ENCODE measurements around the gene OVOL2. TPM values are rescaled to one million over a fixed set of nuclear protein-coding genes. Genes with fewer than 3 reads are reported as not detected.
A peak's percentile ranks its signal among the peaks of the same experiment; 100 is the strongest.

Gene OVOL2
- total and polyA plus RNA-seq, 10 of the 15 experiments (the other 5 are each of a cell fraction or from before 2014, with no cell fraction given), result not detected

DNA sequence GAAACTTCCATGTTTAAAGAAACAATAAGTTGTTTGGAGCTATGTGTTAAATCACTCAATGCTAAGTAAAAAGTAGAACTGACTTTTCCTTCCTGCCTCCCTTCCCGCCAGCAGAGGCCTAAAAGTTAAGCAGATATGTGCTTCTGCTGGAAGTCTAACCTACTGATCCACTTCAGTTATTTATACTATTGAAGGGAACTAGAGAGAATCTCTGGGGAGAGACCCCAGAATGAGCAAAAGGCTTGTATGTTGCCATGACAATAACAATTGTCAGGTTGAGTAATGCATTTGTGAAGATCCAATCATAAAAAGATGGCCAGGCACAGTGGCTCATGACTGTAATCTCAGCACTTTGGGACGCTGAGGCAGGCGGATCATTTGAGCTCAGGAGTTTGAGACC is 64.2 kb downstream of the OVOL2 start:
- TF ChIP-seq, protein P1, sequence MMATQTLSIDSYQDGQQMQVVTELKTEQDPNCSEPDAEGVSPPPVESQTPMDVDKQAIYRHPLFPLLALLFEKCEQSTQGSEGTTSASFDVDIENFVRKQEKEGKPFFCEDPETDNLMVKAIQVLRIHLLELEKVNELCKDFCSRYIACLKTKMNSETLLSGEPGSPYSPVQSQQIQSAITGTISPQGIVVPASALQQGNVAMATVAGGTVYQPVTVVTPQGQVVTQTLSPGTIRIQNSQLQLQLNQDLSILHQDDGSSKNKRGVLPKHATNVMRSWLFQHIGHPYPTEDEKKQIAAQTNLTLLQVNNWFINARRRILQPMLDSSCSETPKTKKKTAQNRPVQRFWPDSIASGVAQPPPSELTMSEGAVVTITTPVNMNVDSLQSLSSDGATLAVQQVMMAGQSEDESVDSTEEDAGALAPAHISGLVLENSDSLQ (IDR thresholded peaks at IDR 0.05), result peak; percentile 21; the same call in 1 of the 2 replicates
- no peak for TF ChIP-seq TCF7 (IDR thresholded peaks at IDR 0.05; ENCODE audit: borderline replicate concordance)
- TF ChIP-seq HDAC2 (IDR thresholded peaks at IDR 0.05), result no peak
- SMC1A ChIA-PET (ENCODE audit: uncharacterized antibody, unreplicated experiment), result interaction anchor here (1.1 to 2.3 kb wide), 10 partner anchors 10 to 488 kb away, joined by 3 to 12 read pairs (median 4); no protein-coding TSS in a partner anchor
- H3K4me2 ChIP-seq (ENCODE audit: control insufficient read depth, insufficient read depth), result no peak overlapping the region
- RAD21 ChIA-PET (ENCODE audit: unreplicated experiment), result interaction anchor here (0.9 to 2.0 kb wide), 5 partner anchors 10 to 488 kb away, joined by 3 to 9 read pairs (median 5); partner anchors contain the start of gene SNX5
- CTCF ChIA-PET, result interaction anchor here (1.0 to 7.3 kb wide), 8 partner anchors 8 to 488 kb away, joined by 3 to 45 read pairs (median 6); no protein-coding TSS in a partner anchor
- in situ Hi-C loops (cut with MboI), result no loop called here
- POLR2A ChIA-PET, result interaction anchor here (0.6 to 1.0 kb wide), 2 partner anchors 312 to 345 kb away, joined by 3 read pairs; no protein-coding TSS in a partner anchor
- FAIRE-seq (no peak), DNase-seq (ENCODE audit: low read depth, low spot score) (no peak), ATAC-seq (no peak)
- 72% methylated on average over 3 of the region's 3 CpGs for whole genome bisulfite sequencing (ENCODE audit: insufficient coverage, insufficient replicate concordance, low lambda C conversion rate, missing lambda C conversion rate)
- no peaks in the 10 kb centered on the region for H3K27me3 ChIP-seq (replicated peaks in 1 of 2; ENCODE audit: control insufficient read depth in 2 of 2, insufficient read depth in 2 of 2, low read length in 1 of 2)
- H3K79me2 ChIP-seq (ENCODE audit: control insufficient read depth, insufficient read depth, low read length), result no peaks in the 10 kb centered on the region
- H3K9me3 ChIP-seq (replicated peaks; ENCODE audit: control insufficient read depth, insufficient read depth, low read length), result no peaks in the 10 kb centered on the region
- H3K4me1 ChIP-seq (ENCODE audit: control insufficient read depth, insufficient read depth, low read length), result peaks cover 21% of the 10 kb centered on the region
- BruUV-seq (replicated peaks), result no TSS peak
- H3K27ac ChIP-seq (ENCODE audit: control insufficient read depth, insufficient read depth), result peak overlapping the region; percentile 41
- H2AFZ ChIP-seq (ENCODE audit: control insufficient read depth, low read depth, low read length), result no peak overlapping the region
- H4K20me1 ChIP-seq (ENCODE audit: control insufficient read depth, insufficient read depth), result no peaks in the 10 kb centered on the region
- H3K36me3 ChIP-seq (ENCODE audit: control insufficient read depth in 2 of 2, insufficient read depth in 2 of 2, low read length in 1 of 2), result peaks cover 0 to 7% of the 10 kb centered on the region in 2 experiments; a peak in 1 of 4 replicates
- no peak overlapping the region for H3K4me3 ChIP-seq
- intact Hi-C loops (cut with micrococcal nuclease; ENCODE audit: unreplicated experiment), result loop anchor here (2.0 to 5.0 kb wide), 3 partner anchors 25 to 311 kb away; partner anchors contain the start of genes MGME1, RRBP1 and SNX5
- H3K9ac ChIP-seq (ENCODE audit: control insufficient read depth, insufficient read depth, low read length), result no peak overlapping the region

DNA sequence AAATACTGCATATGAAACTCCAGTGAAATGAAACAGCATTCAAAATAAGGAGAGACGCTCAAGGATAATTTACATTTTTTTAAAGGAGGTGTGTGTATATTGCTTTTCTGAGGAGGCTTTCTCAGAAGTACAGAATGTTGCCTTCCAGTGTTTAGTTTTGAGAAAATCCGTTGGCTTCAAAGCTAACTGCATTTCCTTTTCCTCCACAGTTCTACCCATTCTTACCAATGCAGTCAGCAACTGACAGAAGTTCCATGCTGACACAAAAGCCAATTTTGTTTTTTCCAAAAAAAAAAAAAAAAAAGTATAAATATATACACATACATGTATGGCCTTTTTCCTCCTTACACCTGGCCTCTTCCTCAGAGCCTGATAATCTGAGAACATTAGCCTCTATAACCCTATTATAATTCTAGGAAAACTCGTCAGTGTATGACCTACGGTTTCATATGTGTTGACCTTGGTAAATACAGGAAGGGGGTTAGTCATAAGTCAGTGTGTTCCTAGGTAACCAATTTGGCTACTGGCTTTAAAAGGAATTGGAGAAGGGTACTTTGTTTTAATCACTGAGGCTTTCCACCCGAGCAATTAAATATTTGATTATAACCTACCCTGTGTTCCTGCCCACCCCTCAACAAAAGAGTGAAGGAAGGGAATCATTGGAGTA is 64.7 kb downstream of the OVOL2 start:
- in situ Hi-C loops (cut with MboI), result no loop called here
- ATAC-seq, result no peak
- peaks cover 2 to 7% of the 10 kb centered on the region in 2 experiments; a peak in 3 of 4 replicates for H3K36me3 ChIP-seq (ENCODE audit: control insufficient read depth in 2 of 2, insufficient read depth in 2 of 2, low read length in 1 of 2)
- TF ChIP-seq EZH2 (IDR thresholded peaks at IDR 0.05; ENCODE audit: borderline replicate concordance, control insufficient read depth, low read depth, low read length) (no peak), TCF3 (IDR thresholded peaks at IDR 0.05; ENCODE audit: borderline replicate concordance, insufficient read depth, low read depth, low read length) (no peak), RUNX3 (IDR thresholded peaks at IDR 0.05; ENCODE audit: low read length) (no peak), POLR2A (IDR thresholded peaks at IDR 0.05; ENCODE audit: low read depth, low read length) (no peak), SIX5 (IDR thresholded peaks at IDR 0.05; ENCODE audit: low read depth, low read length, severe bottlenecking) (no peak)
- TF ChIP-seq, protein P2, sequence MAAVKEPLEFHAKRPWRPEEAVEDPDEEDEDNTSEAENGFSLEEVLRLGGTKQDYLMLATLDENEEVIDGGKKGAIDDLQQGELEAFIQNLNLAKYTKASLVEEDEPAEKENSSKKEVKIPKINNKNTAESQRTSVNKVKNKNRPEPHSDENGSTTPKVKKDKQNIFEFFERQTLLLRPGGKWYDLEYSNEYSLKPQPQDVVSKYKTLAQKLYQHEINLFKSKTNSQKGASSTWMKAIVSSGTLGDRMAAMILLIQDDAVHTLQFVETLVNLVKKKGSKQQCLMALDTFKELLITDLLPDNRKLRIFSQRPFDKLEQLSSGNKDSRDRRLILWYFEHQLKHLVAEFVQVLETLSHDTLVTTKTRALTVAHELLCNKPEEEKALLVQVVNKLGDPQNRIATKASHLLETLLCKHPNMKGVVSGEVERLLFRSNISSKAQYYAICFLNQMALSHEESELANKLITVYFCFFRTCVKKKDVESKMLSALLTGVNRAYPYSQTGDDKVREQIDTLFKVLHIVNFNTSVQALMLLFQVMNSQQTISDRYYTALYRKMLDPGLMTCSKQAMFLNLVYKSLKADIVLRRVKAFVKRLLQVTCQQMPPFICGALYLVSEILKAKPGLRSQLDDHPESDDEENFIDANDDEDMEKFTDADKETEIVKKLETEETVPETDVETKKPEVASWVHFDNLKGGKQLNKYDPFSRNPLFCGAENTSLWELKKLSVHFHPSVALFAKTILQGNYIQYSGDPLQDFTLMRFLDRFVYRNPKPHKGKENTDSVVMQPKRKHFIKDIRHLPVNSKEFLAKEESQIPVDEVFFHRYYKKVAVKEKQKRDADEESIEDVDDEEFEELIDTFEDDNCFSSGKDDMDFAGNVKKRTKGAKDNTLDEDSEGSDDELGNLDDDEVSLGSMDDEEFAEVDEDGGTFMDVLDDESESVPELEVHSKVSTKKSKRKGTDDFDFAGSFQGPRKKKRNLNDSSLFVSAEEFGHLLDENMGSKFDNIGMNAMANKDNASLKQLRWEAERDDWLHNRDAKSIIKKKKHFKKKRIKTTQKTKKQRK (IDR thresholded peaks at IDR 0.05; ENCODE audit: low read depth, low read length), result no peak

More for the DNA sequence above, 64.7 kb downstream of the OVOL2 start:
- DNase-seq (ENCODE audit: low read depth, low spot score), result no peak
- Histone ChIP-seq H3K4me2 (ENCODE audit: control insufficient read depth, insufficient read depth) (peak overlapping the region; percentile 60), H4K20me1 (ENCODE audit: control insufficient read depth, insufficient read depth) (no peaks in the 10 kb centered on the region), H3K9me3 (replicated peaks; ENCODE audit: control insufficient read depth, insufficient read depth, low read length) (no peaks in the 10 kb centered on the region), H3K4me1 (ENCODE audit: control insufficient read depth, insufficient read depth, low read length) (peaks cover 21% of the 10 kb centered on the region), H3K9ac (ENCODE audit: control insufficient read depth, insufficient read depth, low read length) (no peak overlapping the region), H2AFZ (ENCODE audit: control insufficient read depth, low read depth, low read length) (no peak overlapping the region), H3K27ac (ENCODE audit: control insufficient read depth, insufficient read depth) (peak overlapping the region; percentile 41), H3K79me2 (ENCODE audit: control insufficient read depth, insufficient read depth, low read length) (no peaks in the 10 kb centered on the region), H3K27me3 (replicated peaks in 1 of 2; ENCODE audit: control insufficient read depth in 2 of 2, insufficient read depth in 2 of 2, low read length in 1 of 2) (no peaks in the 10 kb centered on the region), H3K4me3 (no peak overlapping the region)
- no peak for FAIRE-seq
- POLR2A ChIA-PET, result interaction anchor here (0.6 to 1.0 kb wide), 3 partner anchors 11 to 344 kb away, joined by 3 to 4 read pairs (median 3); no protein-coding TSS in a partner anchor
- CTCF ChIA-PET, result interaction anchor here (1.0 to 7.3 kb wide), 8 partner anchors 9 to 487 kb away, joined by 3 to 45 read pairs (median 11); no protein-coding TSS in a partner anchor
- SMC1A ChIA-PET (ENCODE audit: uncharacterized antibody, unreplicated experiment), result interaction anchor here (1.1 to 2.9 kb wide), 11 partner anchors 9 to 488 kb away, joined by 3 to 12 read pairs (median 4); no protein-coding TSS in a partner anchor
- BruUV-seq (replicated peaks), result no TSS peak
- intact Hi-C loops (cut with micrococcal nuclease; ENCODE audit: unreplicated experiment), result loop anchor here (2.0 to 5.0 kb wide), 3 partner anchors 24 to 310 kb away; partner anchors contain the start of genes MGME1, RRBP1 and SNX5
- RAD21 ChIA-PET (ENCODE audit: unreplicated experiment), result interaction anchor here (0.7 to 2.0 kb wide), 7 partner anchors 11 to 487 kb away, joined by 3 to 9 read pairs (median 5); partner anchors contain the start of gene SNX5
- 34% methylated on average over 5 of the region's 5 CpGs for WGBS (ENCODE audit: insufficient coverage, insufficient replicate concordance, low lambda C conversion rate, missing lambda C conversion rate)
